Epidermal melanocyte (primary cell): ENCODE results near the gene GPC3.

Source experiments
- DNase-seq: peaks from one replicate; pipeline ENCODE4 v3.0.0; 2011; ENCODE audit warnings: low spot score; ENCODE audit not compliant: insufficient read length

GPC3 gene

GRCh38 chrX:133849676-133850075 is 135.7 kb downstream of the GPC3 start:
- DNase-seq = no peak

GRCh38 chrX:133847340-133847994 is 137.9 kb downstream of the GPC3 start:
- DNase-seq = no peak

- no peak for DNase-seq
Observed at GRCh38 chrX:133846311-133846710, 139.1 kb downstream of the GPC3 start.

- no peak for DNase-seq
Observed at GRCh38 chrX:133840415-133840814, 145.0 kb downstream of the GPC3 start.

GRCh38 chrX:133838761-133839676 is 146.4 kb downstream of the GPC3 start:
- peak; percentile 47 for DNase-seq

- DNase-seq = no peak
Observed at GRCh38 chrX:133837091-133837490, 148.3 kb downstream of the GPC3 start.

- DNase-seq = no peak
Observed at GRCh38 chrX:133836561-133836960, 148.8 kb downstream of the GPC3 start.

- DNase-seq = no peak
Observed at GRCh38 chrX:133834771-133835170, 150.6 kb downstream of the GPC3 start.

- DNase-seq = no peak
Observed at GRCh38 chrX:133819546-133819945, 165.8 kb downstream of the GPC3 start.

GRCh38 chrX:133818019-133818418 is 167.4 kb downstream of the GPC3 start:
- no peak for DNase-seq

- DNase-seq = no peak
Observed at GRCh38 chrX:133815496-133815895, 169.9 kb downstream of the GPC3 start.

- DNase-seq = no peak
Observed at GRCh38 chrX:133813971-133814370, 171.4 kb downstream of the GPC3 start.

GRCh38 chrX:133812402-133812801 is 173.0 kb downstream of the GPC3 start:
- no peak for DNase-seq

GRCh38 chrX:133810925-133811324 is 174.5 kb downstream of the GPC3 start:
- DNase-seq = no peak

GRCh38 chrX:133804072-133804471 is 181.3 kb downstream of the GPC3 start:
- no peak for DNase-seq

GRCh38 chrX:133796282-133796681 is 189.1 kb downstream of the GPC3 start:
- DNase-seq = no peak

- no peak for DNase-seq
Observed at GRCh38 chrX:133794126-133794525, 191.3 kb downstream of the GPC3 start.

GRCh38 chrX:133793626-133794025 is 191.8 kb downstream of the GPC3 start:
- DNase-seq = no peak

GRCh38 chrX:133792198-133792953 is 193.0 kb downstream of the GPC3 start:
- DNase-seq = peak; percentile 34

- no peak for DNase-seq
Observed at GRCh38 chrX:133789829-133790228, 195.6 kb downstream of the GPC3 start.

- no peak for DNase-seq
Observed at GRCh38 chrX:133786382-133786781, 199.0 kb downstream of the GPC3 start.

GRCh38 chrX:133783274-133783673 is 202.1 kb downstream of the GPC3 start:
- no peak for DNase-seq
